ENCODE data around the gene SHC4. TPM values are rescaled to one million over a fixed set of nuclear protein-coding genes. Genes with fewer than 3 reads are reported as not detected.

SHC4 gene
- total RNA-seq, 1 experiment from 2014 or later, result 0.63 TPM

DNA sequence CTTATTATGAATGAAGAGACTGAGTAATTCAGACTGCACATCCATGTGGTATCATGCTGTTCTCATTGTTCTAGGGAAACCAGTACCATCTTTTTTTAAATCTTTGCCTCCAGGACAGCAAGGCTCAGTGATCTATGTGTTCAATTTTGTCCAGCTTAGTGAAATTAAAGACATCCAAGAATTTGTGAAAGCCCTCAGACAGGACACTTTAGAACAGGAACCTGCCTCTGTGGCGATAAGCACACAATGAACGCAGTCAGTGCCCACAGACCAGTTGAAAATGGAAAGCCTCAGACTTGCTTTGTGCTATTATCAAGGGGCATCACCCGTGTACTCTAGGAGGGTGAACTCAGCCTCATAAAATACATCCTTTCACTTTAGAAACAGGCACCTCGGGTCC lies 65.7 kb downstream of the SHC4 start:
- no peak overlapping the region; the same call in 1 of the 2 replicates for H3K27ac Mint-ChIP-seq
- H3K36me3 Mint-ChIP-seq, result no peaks in the 10 kb centered on the region
- ChIA-PET CTCF (interaction anchor here (0.7 kb wide), 1 partner anchor 78 kb away, joined by 3 read pairs; no protein-coding TSS in a partner anchor), POLR2A (no interaction called here)
- H3K9me3 Mint-ChIP-seq, result no peaks in the 10 kb centered on the region
- H3K27me3 Mint-ChIP-seq (ENCODE audit: low read depth), result no peaks in the 10 kb centered on the region
- peaks cover 17% of the 10 kb centered on the region for H3K4me1 Mint-ChIP-seq
- H3K4me3 Mint-ChIP-seq, result no peak overlapping the region
- DNase-seq (ENCODE audit: low spot score) (no peak), ATAC-seq (no peak)
- TF ChIP-seq EMX1 (CRISPR knock-in tag; IDR thresholded peaks at IDR 0.05) (no peak), ETV6 (CRISPR knock-in tag; IDR thresholded peaks at IDR 0.05) (no peak), TCF7 (CRISPR knock-in tag; IDR thresholded peaks at IDR 0.05; ENCODE audit: low read depth) (no peak), OVOL2 (CRISPR knock-in tag; IDR thresholded peaks at IDR 0.05; ENCODE audit: borderline replicate concordance) (no peak), PRDM15 (CRISPR knock-in tag; IDR thresholded peaks at IDR 0.05) (no peak), FOXP1 (CRISPR knock-in tag; IDR thresholded peaks at IDR 0.05; ENCODE audit: borderline replicate concordance) (no peak), CREB1 (CRISPR knock-in tag; IDR thresholded peaks at IDR 0.05) (no peak), HMGA2 (CRISPR knock-in tag; IDR thresholded peaks at IDR 0.05) (no peak), ATF2 (CRISPR knock-in tag; IDR thresholded peaks at IDR 0.05; ENCODE audit: borderline replicate concordance, low read depth) (no peak), NFYB (CRISPR knock-in tag; conservative IDR thresholded peaks at IDR 0.05; ENCODE audit: low read depth) (no peak), TP53 (CRISPR knock-in tag; IDR thresholded peaks at IDR 0.05) (no peak), NR3C1 (CRISPR knock-in tag; conservative IDR thresholded peaks at IDR 0.05; ENCODE audit: low read depth) (no peak), SP1 (CRISPR knock-in tag; conservative IDR thresholded peaks at IDR 0.05) (no peak)
- TF ChIP-seq, protein P1, sequence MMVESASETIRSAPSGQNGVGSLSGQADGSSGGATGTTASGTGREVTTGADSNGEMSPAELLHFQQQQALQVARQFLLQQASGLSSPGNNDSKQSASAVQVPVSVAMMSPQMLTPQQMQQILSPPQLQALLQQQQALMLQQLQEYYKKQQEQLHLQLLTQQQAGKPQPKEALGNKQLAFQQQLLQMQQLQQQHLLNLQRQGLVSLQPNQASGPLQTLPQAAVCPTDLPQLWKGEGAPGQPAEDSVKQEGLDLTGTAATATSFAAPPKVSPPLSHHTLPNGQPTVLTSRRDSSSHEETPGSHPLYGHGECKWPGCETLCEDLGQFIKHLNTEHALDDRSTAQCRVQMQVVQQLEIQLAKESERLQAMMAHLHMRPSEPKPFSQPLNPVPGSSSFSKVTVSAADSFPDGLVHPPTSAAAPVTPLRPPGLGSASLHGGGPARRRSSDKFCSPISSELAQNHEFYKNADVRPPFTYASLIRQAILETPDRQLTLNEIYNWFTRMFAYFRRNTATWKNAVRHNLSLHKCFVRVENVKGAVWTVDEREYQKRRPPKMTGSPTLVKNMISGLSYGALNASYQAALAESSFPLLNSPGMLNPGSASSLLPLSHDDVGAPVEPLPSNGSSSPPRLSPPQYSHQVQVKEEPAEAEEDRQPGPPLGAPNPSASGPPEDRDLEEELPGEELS (CRISPR knock-in tag; IDR thresholded peaks at IDR 0.05), result no peak
- TF ChIP-seq, protein P2, sequence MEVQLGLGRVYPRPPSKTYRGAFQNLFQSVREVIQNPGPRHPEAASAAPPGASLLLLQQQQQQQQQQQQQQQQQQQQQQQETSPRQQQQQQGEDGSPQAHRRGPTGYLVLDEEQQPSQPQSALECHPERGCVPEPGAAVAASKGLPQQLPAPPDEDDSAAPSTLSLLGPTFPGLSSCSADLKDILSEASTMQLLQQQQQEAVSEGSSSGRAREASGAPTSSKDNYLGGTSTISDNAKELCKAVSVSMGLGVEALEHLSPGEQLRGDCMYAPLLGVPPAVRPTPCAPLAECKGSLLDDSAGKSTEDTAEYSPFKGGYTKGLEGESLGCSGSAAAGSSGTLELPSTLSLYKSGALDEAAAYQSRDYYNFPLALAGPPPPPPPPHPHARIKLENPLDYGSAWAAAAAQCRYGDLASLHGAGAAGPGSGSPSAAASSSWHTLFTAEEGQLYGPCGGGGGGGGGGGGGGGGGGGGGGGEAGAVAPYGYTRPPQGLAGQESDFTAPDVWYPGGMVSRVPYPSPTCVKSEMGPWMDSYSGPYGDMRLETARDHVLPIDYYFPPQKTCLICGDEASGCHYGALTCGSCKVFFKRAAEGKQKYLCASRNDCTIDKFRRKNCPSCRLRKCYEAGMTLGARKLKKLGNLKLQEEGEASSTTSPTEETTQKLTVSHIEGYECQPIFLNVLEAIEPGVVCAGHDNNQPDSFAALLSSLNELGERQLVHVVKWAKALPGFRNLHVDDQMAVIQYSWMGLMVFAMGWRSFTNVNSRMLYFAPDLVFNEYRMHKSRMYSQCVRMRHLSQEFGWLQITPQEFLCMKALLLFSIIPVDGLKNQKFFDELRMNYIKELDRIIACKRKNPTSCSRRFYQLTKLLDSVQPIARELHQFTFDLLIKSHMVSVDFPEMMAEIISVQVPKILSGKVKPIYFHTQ (CRISPR knock-in tag; IDR thresholded peaks at IDR 0.05), result no peak
- TF ChIP-seq, protein P3, sequence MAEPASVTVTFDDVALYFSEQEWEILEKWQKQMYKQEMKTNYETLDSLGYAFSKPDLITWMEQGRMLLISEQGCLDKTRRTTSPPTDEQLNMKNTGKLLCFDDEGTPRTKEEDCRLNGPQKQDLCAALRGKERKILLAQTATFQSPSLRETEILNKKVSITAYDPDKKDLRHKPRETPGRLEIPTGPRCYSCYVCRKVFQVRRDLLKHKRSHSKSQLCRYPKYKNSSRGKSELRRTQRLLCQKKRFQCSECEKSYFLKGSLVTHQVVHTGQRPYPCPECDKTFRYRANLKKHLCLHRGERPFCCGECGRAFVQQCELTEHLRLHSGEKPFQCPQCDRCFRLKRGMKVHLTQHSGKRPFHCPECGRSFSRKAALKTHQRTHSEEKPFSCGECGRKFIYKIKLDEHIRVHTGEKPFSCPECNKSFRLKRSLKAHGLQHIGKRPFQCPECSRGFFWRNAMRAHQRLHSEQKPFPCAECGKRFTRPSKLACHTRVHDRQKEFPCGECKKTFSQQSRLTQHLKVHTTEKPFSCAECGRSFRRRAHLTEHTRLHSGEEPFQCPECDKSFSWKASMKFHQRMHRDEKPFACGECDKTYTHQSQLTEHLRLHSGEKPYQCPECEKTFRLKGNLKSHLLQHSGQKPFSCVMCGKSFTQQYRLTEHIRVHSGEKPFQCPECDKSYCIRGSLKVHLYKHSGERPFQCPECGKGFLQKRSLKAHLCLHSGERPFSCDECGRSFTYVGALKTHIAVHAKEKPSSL (CRISPR knock-in tag; conservative IDR thresholded peaks at IDR 0.05), result no peak
